GM19238 (cell line): ENCODE data around the gene FRMD4A.
"Not testable (repeated sequence)": the region's sequence is repeated elsewhere in the genome, so short reads cannot be mapped to it uniquely, and the experiment has no call there.

Source experiments
- DNase-seq: peaks from one replicate; pipeline ENCODE4 v3.0.0; 2011; ENCODE audit warnings: low spot score; ENCODE audit not compliant: insufficient read length

FRMD4A gene

DNA sequence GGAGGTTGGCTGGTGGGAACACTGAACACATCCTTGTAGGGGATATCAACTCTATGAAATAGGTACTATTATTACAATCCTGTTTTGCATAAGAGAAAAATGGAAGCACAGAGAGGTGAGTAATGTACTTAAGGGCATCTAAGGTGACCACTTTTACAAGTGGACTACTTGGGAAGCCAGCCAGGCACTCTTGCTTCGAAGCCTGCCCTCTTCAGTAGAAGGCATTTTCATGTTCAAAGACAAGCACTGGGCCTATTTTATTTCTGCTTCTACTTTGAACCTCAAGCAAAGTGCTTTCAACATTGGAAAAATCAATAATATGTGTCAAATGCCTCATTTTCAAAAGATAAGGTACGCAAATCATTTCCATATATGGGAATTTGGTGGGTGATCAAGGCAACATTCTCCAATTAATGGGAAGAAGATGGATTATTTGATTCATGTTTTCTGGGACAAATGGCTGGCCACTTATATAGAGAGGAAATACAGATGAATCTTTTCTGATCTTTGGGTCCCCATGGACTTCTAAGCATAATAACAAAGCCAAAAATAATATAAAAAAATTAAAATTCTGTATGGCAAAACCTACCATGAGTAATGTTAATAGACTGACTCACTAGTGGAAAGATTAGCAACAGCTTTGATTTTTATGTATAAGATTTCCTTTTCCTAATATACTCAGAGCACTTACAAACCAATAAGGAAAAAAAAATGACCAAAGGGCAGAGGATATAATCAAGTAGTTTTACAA, 270.2 kb downstream of the FRMD4A start:
- no peak for DNase-seq

DNA sequence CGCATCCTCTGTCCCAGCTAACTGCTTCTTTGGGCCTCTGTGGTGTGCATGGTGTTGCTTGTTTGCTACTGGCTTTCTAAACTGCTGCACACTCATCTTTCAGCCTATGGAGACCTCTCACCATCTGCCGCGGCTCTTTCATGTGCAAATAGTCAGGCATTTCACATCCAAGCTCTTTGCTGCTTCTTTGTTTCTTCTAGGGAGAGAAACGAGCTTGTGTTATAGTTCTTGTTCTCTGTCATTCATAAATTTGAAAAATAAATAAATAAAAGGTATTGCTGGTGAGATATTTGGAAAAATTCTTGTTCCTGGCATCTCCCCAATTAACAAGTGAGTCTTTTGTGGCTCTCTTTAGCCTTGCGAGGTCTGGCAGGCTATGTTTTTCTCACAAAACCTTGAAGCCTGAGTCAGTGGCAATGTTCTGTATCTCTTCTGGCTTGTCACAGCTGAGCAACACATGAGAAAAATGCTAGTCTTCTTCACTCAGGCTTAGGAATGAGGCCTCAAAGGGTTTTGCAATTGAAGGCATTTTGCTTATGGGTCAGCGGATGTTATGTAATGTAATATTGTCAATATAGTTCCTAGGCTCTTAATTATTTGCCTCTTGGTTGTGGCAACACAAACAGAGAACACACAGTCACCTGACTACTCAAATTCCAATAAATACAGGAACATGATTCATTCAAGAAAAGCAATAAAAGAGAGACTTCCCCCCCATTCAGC, 274.0 kb downstream of the FRMD4A start:
- DNase-seq = no peak

DNA sequence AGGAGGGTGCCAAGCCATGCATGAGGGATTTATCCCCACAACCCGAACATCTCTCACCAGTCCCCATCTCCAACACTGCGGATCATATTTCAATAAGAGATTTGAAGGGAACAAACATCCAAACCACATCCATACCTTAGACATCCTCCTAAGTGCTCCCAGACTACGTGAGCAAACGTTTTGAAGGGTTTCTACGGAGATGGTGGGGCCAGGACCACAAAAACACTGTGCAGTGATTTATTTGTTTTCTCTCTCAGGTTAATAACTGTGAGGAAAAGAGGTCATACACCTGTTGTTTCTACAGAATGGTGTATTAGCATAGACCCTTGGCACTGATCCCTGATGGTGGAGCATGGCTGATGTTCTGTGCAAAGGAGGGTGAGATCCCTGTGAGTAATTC, 277.8 kb downstream of the FRMD4A start:
- DNase-seq = no peak

- DNase-seq = no peak
Measured at GRCh38 chr10:14050598-14050997, 280.1 kb downstream of the FRMD4A start.

GRCh38 chr10:14048930-14049613, 281.7 kb downstream of the FRMD4A start:
- no peak for DNase-seq

- no peak for DNase-seq
Measured at GRCh38 chr10:14047431-14047830, 283.3 kb downstream of the FRMD4A start.

- not testable (repeated sequence) for DNase-seq
Measured at GRCh38 chr10:14042051-14042450, 288.7 kb downstream of the FRMD4A start.

DNA sequence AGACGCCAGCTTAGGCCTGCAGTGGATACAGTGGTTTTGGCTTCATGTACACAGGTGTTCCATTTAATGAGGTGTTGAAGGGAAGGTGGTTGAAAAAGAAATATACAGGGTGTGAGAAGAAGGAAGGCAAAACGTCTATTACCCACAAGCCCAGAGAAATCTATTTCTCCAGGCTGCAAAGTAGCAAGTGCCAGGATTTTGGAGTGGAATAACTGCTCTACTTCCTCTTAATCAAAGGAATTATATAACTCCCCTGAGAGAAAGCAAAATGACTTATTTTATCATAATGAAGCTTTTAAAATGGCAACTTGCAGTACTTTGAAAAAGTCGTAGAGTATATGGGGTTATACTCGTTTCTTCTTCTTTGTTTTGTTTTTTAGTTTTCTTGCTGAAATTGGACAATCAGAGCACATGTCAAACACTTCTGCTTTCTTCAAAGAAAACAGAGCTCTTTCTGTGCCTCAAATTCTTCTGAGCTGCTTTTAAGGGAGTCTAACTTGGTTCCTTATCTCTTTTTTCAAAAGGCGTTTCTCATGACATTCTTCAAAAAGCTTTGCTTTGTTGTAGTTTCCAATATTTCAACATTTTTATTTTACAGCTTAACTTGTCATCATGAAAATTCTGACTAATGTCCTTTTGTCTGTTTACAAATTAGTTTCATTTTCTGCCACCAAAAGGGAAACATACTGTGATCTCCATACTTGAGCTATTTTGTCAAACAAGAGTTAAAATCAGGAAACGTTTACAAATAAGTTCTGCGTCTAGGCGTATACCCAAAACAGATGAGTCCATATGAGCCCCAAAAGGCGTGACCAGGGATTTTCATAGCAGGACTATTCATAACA, 289.7 kb downstream of the FRMD4A start:
- no peak for DNase-seq

GRCh38 chr10:14039968-14040668, 290.6 kb downstream of the FRMD4A start:
- DNase-seq = no peak

- no peak for DNase-seq
Measured at GRCh38 chr10:14036233-14036632, 294.5 kb downstream of the FRMD4A start.

DNA sequence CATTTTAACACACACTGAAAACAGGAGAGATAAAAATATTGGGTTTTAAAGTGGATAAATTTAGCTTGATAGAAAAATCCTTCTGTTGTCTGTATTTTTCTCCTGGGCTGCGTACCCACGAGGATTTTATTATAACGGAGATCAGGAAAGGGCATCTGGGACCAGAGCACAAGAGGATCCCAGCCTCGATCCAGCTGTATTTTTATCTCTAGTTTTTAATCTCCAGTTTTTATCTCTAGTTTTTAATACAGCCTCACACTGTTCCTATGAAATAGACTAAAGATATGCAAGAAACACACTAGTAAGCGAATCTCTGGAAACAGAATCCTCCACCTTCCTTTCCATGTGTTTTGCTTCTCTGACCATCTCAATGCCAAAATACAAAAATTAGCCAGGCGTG, 295.2 kb downstream of the FRMD4A start:
- DNase-seq = no peak

DNA sequence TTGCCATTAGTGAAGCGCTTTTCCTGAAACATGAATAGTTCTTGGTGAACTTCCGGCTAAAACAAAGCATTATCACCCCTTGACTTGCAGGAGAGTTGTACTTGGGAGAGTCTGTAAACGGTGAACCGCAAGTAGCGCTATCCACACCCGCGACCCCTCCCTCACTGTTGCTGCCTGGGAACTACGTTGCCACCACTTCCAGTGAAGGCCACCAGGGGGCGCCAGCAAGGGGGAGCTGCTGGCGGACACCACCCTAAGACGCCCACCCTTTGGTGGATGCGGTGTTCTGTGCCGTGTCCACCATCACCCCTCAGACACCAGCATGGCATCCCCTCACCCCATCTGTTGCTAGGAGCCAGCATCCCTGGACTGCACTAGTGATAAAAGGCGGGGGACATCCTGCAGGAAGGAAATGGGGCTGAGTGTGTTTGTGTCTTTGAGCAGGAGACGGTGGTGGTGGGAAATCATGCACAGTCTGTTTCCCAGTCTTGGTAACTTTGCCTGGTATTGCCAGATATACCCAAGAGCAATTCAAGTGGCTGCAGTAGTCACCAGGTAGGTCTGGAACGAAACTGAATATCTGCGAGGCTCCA, 298.2 kb downstream of the FRMD4A start:
- DNase-seq = no peak

DNA sequence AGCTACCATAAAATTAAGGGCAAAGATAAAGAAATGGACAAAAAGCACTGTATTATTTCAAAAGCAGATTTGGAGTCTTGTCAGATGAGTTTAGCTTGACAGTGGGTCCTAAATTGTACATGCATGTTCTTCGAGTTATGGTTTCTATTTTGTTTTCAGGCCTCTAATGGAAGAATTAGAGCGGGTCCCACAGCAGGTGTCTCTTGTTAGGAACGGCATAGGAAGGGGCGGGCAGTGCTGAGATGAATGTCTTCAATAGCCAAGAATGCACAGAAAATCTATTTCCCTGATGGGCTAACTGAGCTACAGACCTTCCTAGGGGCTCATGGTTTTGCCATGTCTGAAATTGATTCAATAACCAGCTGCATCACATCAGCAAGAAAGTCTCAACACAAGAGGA, 304.4 kb downstream of the FRMD4A start:
- no peak for DNase-seq

- DNase-seq = no peak
Measured at GRCh38 chr10:14025283-14026189, 305.2 kb downstream of the FRMD4A start.

DNA sequence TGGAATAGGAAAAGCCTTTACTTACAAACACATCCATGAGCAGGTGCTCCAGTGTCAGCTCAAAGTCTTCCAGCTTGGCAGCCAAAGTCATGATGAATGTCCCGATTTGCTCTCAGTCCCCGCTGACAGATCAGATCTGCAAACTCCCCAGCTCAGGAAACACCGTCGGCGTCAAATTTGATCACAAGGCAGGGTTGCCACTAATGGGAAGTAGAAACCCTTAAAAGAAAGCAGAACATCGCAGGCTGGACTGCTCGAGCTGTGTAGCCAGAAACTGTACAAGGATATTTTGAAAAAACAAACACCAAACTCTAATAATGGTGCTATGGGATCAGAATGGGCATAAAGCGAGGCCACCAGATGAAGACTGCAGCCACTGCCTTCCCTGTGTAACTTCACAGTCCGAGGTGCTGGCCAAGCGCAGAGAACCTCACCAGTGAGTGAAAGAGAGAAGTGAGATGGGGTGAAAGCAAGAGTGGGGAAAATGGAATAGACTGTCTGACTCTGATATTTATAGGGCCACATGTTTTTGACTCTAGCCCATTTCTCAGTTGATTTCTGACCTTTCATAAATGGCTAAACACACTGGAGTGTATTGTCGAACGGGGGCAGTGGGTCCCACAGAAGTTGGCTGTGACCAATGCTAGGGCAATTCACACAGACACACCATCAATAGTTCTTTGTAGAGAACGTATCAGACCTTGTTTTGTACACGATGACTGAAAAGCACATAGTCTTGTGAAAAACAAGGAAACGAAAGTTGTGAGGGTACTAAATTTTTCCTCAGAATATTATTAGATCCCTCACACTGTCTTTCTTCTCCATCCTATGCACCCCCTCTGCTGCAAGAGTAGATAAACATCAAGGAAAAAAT, 306.2 kb downstream of the FRMD4A start:
- DNase-seq = no peak

DNA sequence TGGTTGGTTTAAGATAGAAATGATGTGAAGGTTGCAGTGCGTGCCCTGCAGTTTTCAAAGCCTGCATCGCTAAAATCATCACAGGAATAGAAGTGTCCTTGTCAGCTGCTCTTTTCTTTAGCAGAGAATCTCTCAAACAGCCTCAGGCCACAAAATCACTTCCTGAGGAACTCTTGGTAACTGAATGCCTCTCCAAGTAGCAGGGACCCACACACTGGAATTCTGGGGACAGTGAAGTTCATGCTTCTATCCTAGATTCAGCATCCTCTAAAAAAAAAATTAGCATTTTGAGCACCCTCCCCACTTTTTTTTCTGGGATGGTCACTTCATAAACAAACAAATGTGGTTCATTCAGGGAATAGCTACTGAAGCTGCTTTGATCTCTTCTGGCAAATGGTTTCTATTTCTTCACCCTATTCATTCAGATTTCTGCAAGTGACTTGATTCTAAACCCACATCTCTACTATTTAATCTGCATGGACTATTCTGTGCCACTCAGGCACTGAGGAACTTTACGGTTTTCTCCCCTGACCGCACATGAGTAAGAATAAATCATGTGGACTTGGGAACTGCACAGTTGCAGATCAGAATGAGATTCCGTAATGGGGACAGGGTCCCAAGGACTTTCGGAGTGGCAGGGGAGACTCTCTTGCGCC, 306.9 kb downstream of the FRMD4A start:
- no peak for DNase-seq

DNA sequence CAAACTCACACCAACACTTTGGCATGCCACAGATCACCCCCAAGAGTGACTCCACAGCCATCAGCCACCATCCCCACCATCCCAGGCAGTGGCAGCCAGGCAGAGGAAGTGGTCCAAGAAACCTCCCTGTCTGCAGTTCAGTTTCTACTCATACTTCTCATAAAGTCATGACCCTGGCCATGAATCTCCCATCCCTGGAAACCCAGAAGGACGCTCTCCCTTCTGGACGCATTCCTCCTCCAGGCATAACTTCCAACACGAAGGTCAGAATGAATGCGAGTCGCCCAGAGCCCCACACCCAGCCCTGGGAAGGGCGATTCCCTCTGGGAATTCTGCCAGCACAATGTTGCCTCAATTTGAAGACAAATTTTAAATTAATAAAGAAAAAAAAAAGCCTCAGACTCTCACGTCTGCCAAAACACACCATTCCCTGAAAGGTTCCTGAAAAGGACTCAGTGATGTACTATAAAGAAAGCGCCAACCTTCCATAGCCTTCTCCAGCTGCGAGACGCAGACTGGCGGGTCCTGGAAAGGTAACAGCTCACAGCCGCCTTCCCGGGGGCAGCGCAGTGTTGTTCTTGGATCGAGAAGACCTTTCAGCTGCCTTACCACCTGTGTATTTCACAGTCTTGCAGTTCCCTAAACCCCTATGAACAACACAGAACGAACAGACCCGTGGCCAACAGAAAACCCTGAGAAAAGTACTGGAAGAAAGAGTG, 307.6 kb downstream of the FRMD4A start:
- no peak for DNase-seq
